HepG2 (cell line): ENCODE results near the gene TTLL11. TPM values are rescaled to one million over a fixed set of nuclear protein-coding genes. Genes with fewer than 3 reads are reported as not detected.

Source experiments
- ARID5B ChIP-seq: IDR thresholded peaks from 2 replicates; pipeline ENCODE4 v1.4.0; 2020; ENCODE audit warnings: mild to moderate bottlenecking, missing genetic modification reagents
- ARNTL ChIP-seq: sonication (generic); formaldehyde crosslinking; IDR thresholded peaks from 2 replicates; pipeline ENCODE4 v1.4.0; 2020; ENCODE audit warnings: mild to moderate bottlenecking, missing genetic modification reagents
- CBFB ChIP-seq: sonication (generic); formaldehyde crosslinking; IDR thresholded peaks from 2 replicates; pipeline ENCODE4 v1.4.0; 2020; ENCODE audit warnings: missing genetic modification reagents
- ELF4 ChIP-seq: sonication (generic); formaldehyde crosslinking; IDR thresholded peaks from 2 replicates; pipeline ENCODE4 v1.5.0; 2020; ENCODE audit warnings: missing genetic modification reagents, mild to moderate bottlenecking, moderate library complexity, borderline replicate concordance
- KLF16 ChIP-seq, 2 experiments: sonication (generic) in 1 of 2; formaldehyde crosslinking in 1 of 2; IDR thresholded peaks; 2 replicates each; pipeline versions ENCODE4 v1.6.1 to v1.8.0; 2016 to 2023; ENCODE audit warnings: missing genetic modification reagents in 2 of 2, missing compliant biosample characterization in 1 of 2
- ZNF253 ChIP-seq: sonication (generic); formaldehyde crosslinking; IDR thresholded peaks from 2 replicates; pipeline ENCODE4 v1.8.0; 2022; ENCODE audit warnings: mild to moderate bottlenecking, missing genetic modification reagents, borderline replicate concordance
- ZNF510 ChIP-seq: sonication (generic); formaldehyde crosslinking; IDR thresholded peaks from 2 replicates; pipeline ENCODE4 v1.4.0; 2020; ENCODE audit warnings: low read depth, mild to moderate bottlenecking, missing genetic modification reagents
- polyA plus RNA-seq, 8 experiments: library from polyadenylated mRNA; depleted of rRNA in 3 of 8; stranded (reverse) in 7 of 8; unstranded in 1 of 8; fragments of >200 nt; fragmentation: Illumina TruSeq in 4 of 8; extraction: Trizol in 4 of 8; gene quantifications; 2 replicates each; pipeline versions ENCODE4 v1.2.1 to v1.2.3, GENCODE V29; 2011 to 2016; ENCODE audit warnings: low read depth in 4 of 8, missing spikeins in 1 of 8, mixed read lengths in 1 of 8; ENCODE audit not compliant: insufficient read depth in 1 of 8
- total RNA-seq, 5 experiments: library from RNA; depleted of rRNA; stranded (reverse); fragments of >200 nt; fragmentation: Illumina TruSeq; extraction: Trizol; gene quantifications; 2 replicates each; pipeline ENCODE4 v1.2.3, GENCODE V29; 2016; ENCODE audit warnings: low read depth in 1 of 5

TTLL11 gene
- total and polyA plus RNA-seq, 2 of the 13 experiments (the other 11 are each of a cell fraction or from before 2014, with no cell fraction given) = 4.5 to 5.2 TPM

GRCh38 chr9:121841771-121842611 is 251.1 kb downstream of the TTLL11 start (continued):
- TF ChIP-seq ELF4 (no peak), KLF16 (CRISPR knock-in tag; IDR thresholded peaks at IDR 0.05) (no peak), ARID5B (CRISPR knock-in tag) (no peak), ARNTL (CRISPR knock-in tag) (no peak), ZNF510 (CRISPR knock-in tag) (no peak), CBFB (CRISPR knock-in tag) (no peak), ZNF253 (no peak)
